H1 (cell line): ENCODE measurements around the gene IL31. TPM values are rescaled to one million over a fixed set of nuclear protein-coding genes. Genes with fewer than 3 reads are reported as not detected.

ENCODE experiments used
- CTCF ChIA-PET: fragments of 300-600 bp; sonication (Branson Sonifier 250); formaldehyde crosslinking; loops from one replicate; lab custom pipeline; 2021; ENCODE audit not compliant: partially characterized antibody; lab: Charles Lee
- POLR2A ChIA-PET: fragments of 300-600 bp; sonication (Branson Sonifier 250); formaldehyde crosslinking; loops from one replicate; lab custom pipeline; 2021; ENCODE audit warnings: inconsistent platforms; ENCODE audit not compliant: partially characterized antibody; lab: Charles Lee
- DNase-seq, 2 experiments: peaks; one replicate each; pipeline versions ENCODE4 v3.0.0 to v3.0.0-alpha.2; 2010 to 2022; ENCODE audit warnings: low spot score in 2 of 2, low read depth in 1 of 2, mixed read lengths in 1 of 2
- FAIRE-seq: peaks from 2 replicates; lab custom pipeline; 2011; peaks lifted over from hg19 to GRCh38; lab: Jason Lieb, UNC
- H2AFZ ChIP-seq: 2 replicates; pipeline ENCODE4 v1.8.1; 2012; ENCODE audit warnings: low read length, inconsistent platforms
- H2AK5ac ChIP-seq: 2 replicates; pipeline ENCODE4 v1.6.1; 2013; ENCODE audit warnings: low read depth, low read length
- H2BK120ac ChIP-seq: replicated peaks from 2 replicates; pipeline ENCODE3; 2013; ENCODE audit warnings: low read depth, low read length, inconsistent platforms
- H2BK12ac ChIP-seq: 2 replicates; pipeline ENCODE4 v1.6.1; 2013; ENCODE audit warnings: low read depth, low read length
- H2BK15ac ChIP-seq: 2 replicates; pipeline ENCODE4 v1.6.1; 2013; ENCODE audit warnings: low read length
- H2BK20ac ChIP-seq: 2 replicates; pipeline ENCODE4 v1.6.1; 2013; ENCODE audit warnings: low read length
- H2BK5ac ChIP-seq: 2 replicates; pipeline ENCODE4 v1.6.1; 2013; ENCODE audit warnings: low read depth, low read length
- H3K14ac ChIP-seq: 2 replicates; pipeline ENCODE4 v1.6.1; 2013; ENCODE audit warnings: inconsistent platforms; ENCODE audit not compliant: insufficient read length
- H3K18ac ChIP-seq: 2 replicates; pipeline ENCODE4 v1.6.1; 2013; ENCODE audit warnings: low read length; ENCODE audit errors: extremely low read depth
- H3K23ac ChIP-seq: 2 replicates; pipeline ENCODE4 v1.6.1; 2013; ENCODE audit warnings: inconsistent platforms; ENCODE audit not compliant: insufficient read length
- H3K23me2 ChIP-seq: 2 replicates; pipeline ENCODE4 v1.6.1; 2013; ENCODE audit warnings: low read depth, low read length
- H3K27ac ChIP-seq: 2 replicates; pipeline ENCODE4 v1.6.1; 2011; ENCODE audit warnings: low read depth, low read length, inconsistent platforms
- H3K27me3 ChIP-seq, 4 experiments: replicated peaks in 1 of 4; 1 replicate in 1 of 4; 2 replicates in 3 of 4; pipeline versions ENCODE4 v1.6.1 to v1.8.1; 2011 to 2013; ENCODE audit warnings: low read length in 3 of 4, mild to moderate bottlenecking in 3 of 4, inconsistent platforms in 2 of 4, mixed read lengths in 2 of 4, moderate library complexity in 1 of 4; ENCODE audit not compliant: control insufficient read depth in 3 of 4, insufficient read depth in 3 of 4; ENCODE audit errors: extremely low read depth in 1 of 4
- H3K36me3 ChIP-seq, 4 experiments: 2 replicates each; pipeline versions ENCODE4 v1.6.1 to v1.8.1; 2011 to 2013; ENCODE audit warnings: mild to moderate bottlenecking in 4 of 4, low read length in 3 of 4, moderate library complexity in 2 of 4, control low read depth in 1 of 4, inconsistent platforms in 1 of 4; ENCODE audit not compliant: insufficient read depth in 4 of 4, control insufficient read depth in 2 of 4
- H3K4ac ChIP-seq: replicated peaks from 2 replicates; pipeline ENCODE3; 2013; ENCODE audit warnings: low read length, low read depth, mixed read lengths, inconsistent platforms; ENCODE audit not compliant: insufficient read length
- H3K4me1 ChIP-seq, 4 experiments: replicated peaks in 1 of 4; 1 replicate in 1 of 4; 2 replicates in 3 of 4; pipeline versions ENCODE4 v1.6.1 to v1.8.1; 2011 to 2013; ENCODE audit warnings: low read length in 3 of 4, inconsistent platforms in 2 of 4, mixed read lengths in 1 of 4; ENCODE audit not compliant: insufficient read depth in 4 of 4, control insufficient read depth in 3 of 4
- H3K4me2 ChIP-seq, 2 experiments: 2 replicates each; pipeline versions ENCODE4 v1.6.1 to v1.8.1; 2011 to 2013; ENCODE audit warnings: low read depth in 2 of 2, low read length in 2 of 2, control low read depth in 1 of 2, inconsistent platforms in 1 of 2, mild to moderate bottlenecking in 1 of 2; ENCODE audit not compliant: insufficient read depth in 1 of 2
- H3K4me3 ChIP-seq, 4 experiments: fragments of 200-600, 300-600 bp in 1 of 4; sonication (generic), shearing (Covaris generic), sonication (Bioruptor Twin) in 1 of 4; 2 replicates each; pipeline versions ENCODE4 v1.5.1 to v1.8.1; 2011 to 2016; ENCODE audit warnings: low read length in 4 of 4, low read depth in 3 of 4, control low read depth in 2 of 4, inconsistent platforms in 2 of 4, mild to moderate bottlenecking in 2 of 4, mixed read lengths in 1 of 4, moderate library complexity in 1 of 4; ENCODE audit not compliant: insufficient read depth in 2 of 4; ENCODE audit errors: extremely low read depth in 1 of 4
- H3K56ac ChIP-seq: replicated peaks from 2 replicates; pipeline ENCODE3; 2013; ENCODE audit warnings: low read depth, mild to moderate bottlenecking, mixed read lengths, low read length, inconsistent platforms; ENCODE audit not compliant: insufficient read length
- H3K79me1 ChIP-seq: 2 replicates; pipeline ENCODE4 v1.6.1; 2013; ENCODE audit warnings: low read depth, low read length, control low read depth
- H3K79me2 ChIP-seq, 2 experiments: 2 replicates each; pipeline versions ENCODE4 v1.6.1 to v1.8.1; 2012 to 2013; ENCODE audit warnings: low read length in 2 of 2, mild to moderate bottlenecking in 2 of 2, inconsistent platforms in 1 of 2; ENCODE audit not compliant: insufficient read depth in 2 of 2, control insufficient read depth in 1 of 2
- H3K9ac ChIP-seq, 4 experiments: replicated peaks in 1 of 4; 1 replicate in 1 of 4; 2 replicates in 3 of 4; pipeline versions ENCODE4 v1.6.1 to v1.8.1; 2011 to 2013; ENCODE audit warnings: low read depth in 3 of 4, low read length in 3 of 4, control low read depth in 2 of 4, mild to moderate bottlenecking in 2 of 4, moderate library complexity in 2 of 4, inconsistent platforms in 1 of 4; ENCODE audit errors: extremely low read depth in 1 of 4
- H3K9me3 ChIP-seq, 2 experiments: 2 replicates each; pipeline versions ENCODE4 v1.6.1 to v1.8.1; 2012 to 2013; ENCODE audit warnings: mild to moderate bottlenecking in 2 of 2, moderate library complexity in 2 of 2, control low read depth in 1 of 2, inconsistent platforms in 1 of 2, low read depth in 1 of 2, low read length in 1 of 2, mixed read lengths in 1 of 2; ENCODE audit not compliant: insufficient read depth in 2 of 2
- H4K20me1 ChIP-seq, 2 experiments: replicated peaks in 1 of 2; 2 replicates each; pipeline versions ENCODE3 to v1.8.1; 2011 to 2013; ENCODE audit warnings: inconsistent platforms in 2 of 2, low read length in 2 of 2, mild to moderate bottlenecking in 1 of 2; ENCODE audit not compliant: insufficient read depth in 2 of 2, control insufficient read depth in 1 of 2
- H4K5ac ChIP-seq: 2 replicates; pipeline ENCODE4 v1.6.1; 2013; ENCODE audit warnings: low read length, low read depth, mixed read lengths, inconsistent platforms; ENCODE audit not compliant: insufficient read length
- H4K8ac ChIP-seq: 2 replicates; pipeline ENCODE4 v1.8.0; 2013; ENCODE audit warnings: mild to moderate bottlenecking, moderate library complexity, low read length, inconsistent platforms; ENCODE audit not compliant: insufficient read depth; ENCODE audit errors: extremely low read depth
- H4K91ac ChIP-seq: replicated peaks from 2 replicates; pipeline ENCODE3; 2013; ENCODE audit warnings: low read length, mixed read lengths, inconsistent platforms; ENCODE audit not compliant: insufficient read length
- BACH1 ChIP-seq: IDR thresholded peaks from 2 replicates; pipeline ENCODE4 v1.6.1; 2012; ENCODE audit warnings: low read length, improper control_type of control experiment
- CBX8 ChIP-seq: fragments of 300-800, 300-1000 bp; sonication (generic); IDR thresholded peaks from 2 replicates; pipeline ENCODE4 v1.7.1; 2016; ENCODE audit warnings: low read depth, low read length, borderline replicate concordance
- CEBPB ChIP-seq: IDR thresholded peaks from 2 replicates; pipeline ENCODE4 v1.6.1; 2012; ENCODE audit warnings: low read depth, low read length
- EGR1 ChIP-seq: IDR thresholded peaks from 2 replicates; pipeline ENCODE4 v1.6.1; 2011; ENCODE audit warnings: low read depth, low read length, borderline replicate concordance
- EP300 ChIP-seq, 2 experiments: IDR thresholded peaks; 1 replicate in 1 of 2; 2 replicates in 1 of 2; pipeline ENCODE4 v1.6.1; 2011 to 2012; ENCODE audit warnings: low read depth in 2 of 2, low read length in 2 of 2, mild to moderate bottlenecking in 2 of 2, borderline replicate concordance in 1 of 2, inconsistent platforms in 1 of 2, moderate library complexity in 1 of 2
- HDAC6 ChIP-seq: IDR thresholded peaks from one replicate; pipeline ENCODE4 v1.7.1; 2012; ENCODE audit warnings: low read depth, mild to moderate bottlenecking, inconsistent platforms, low read length, moderate library complexity
- JUN ChIP-seq: IDR thresholded peaks from 2 replicates; pipeline ENCODE4 v1.6.1; 2011; ENCODE audit warnings: low read depth, mild to moderate bottlenecking, improper control_type of control experiment, low read length
- KDM5A ChIP-seq: fragments of 200-600 bp; IDR thresholded peaks from 2 replicates; pipeline ENCODE4 v1.7.1; 2012; ENCODE audit warnings: mild to moderate bottlenecking, low read length, inconsistent platforms, mixed read lengths
- PHF8 ChIP-seq: fragments of 200-600 bp; sonication (generic); conservative IDR thresholded peaks from 2 replicates; pipeline ENCODE4 v1.7.1; 2012; ENCODE audit warnings: low read depth, mild to moderate bottlenecking, inconsistent platforms, low read length, moderate library complexity
- RFX5 ChIP-seq: IDR thresholded peaks from 2 replicates; pipeline ENCODE4 v1.6.1; 2011; ENCODE audit warnings: low read depth, low read length, improper control_type of control experiment, borderline replicate concordance
- RNF2 ChIP-seq: fragments of 200-900, 300-1000 bp; sonication (generic); IDR thresholded peaks from 2 replicates; pipeline ENCODE4 v1.7.1; 2016; ENCODE audit warnings: borderline replicate concordance, low read depth, mild to moderate bottlenecking, antibody characterized with exemption, low read length; ENCODE audit not compliant: poor library complexity, severe bottlenecking; ENCODE audit errors: missing control alignments
- SAP30 ChIP-seq: fragments of 300-600 bp; sonication (generic); IDR thresholded peaks from 2 replicates; pipeline ENCODE4 v1.7.1; 2012; ENCODE audit warnings: low read length, moderate library complexity, mild to moderate bottlenecking, inconsistent platforms; ENCODE audit not compliant: insufficient read depth, insufficient replicate concordance
- SIX5 ChIP-seq: IDR thresholded peaks from 2 replicates; pipeline ENCODE4 v1.6.1; 2011; ENCODE audit warnings: mild to moderate bottlenecking, low read depth, low read length
- SP4 ChIP-seq: IDR thresholded peaks from 2 replicates; pipeline ENCODE4 v1.6.1; 2012; ENCODE audit warnings: low read length, inconsistent platforms
- WGBS, 2 experiments: shearing (Covaris generic) in 1 of 2; methylation state at CpG; one replicate each; pipeline versions ENCODE4 v1.1.6 to v1.1.7; 2013 to 2015; ENCODE audit warnings: low lambda C conversion rate in 2 of 2, mixed read lengths in 2 of 2, inconsistent platforms in 1 of 2, low coverage in 1 of 2, missing lambda C conversion rate in 1 of 2; ENCODE audit not compliant: insufficient replicate concordance in 2 of 2, insufficient coverage in 1 of 2, insufficient read length in 1 of 2; ENCODE audit errors: extremely low coverage in 1 of 2, missing lambda C conversion rate in 1 of 2; 5-methylcytosine and 5-hydroxymethylcytosine counted together
- polyA plus RNA-seq, 7 experiments: library from polyadenylated mRNA; depleted of rRNA in 3 of 7; stranded (reverse) in 5 of 7; unstranded in 2 of 7; fragments of >200 nt in 5 of 7; fragments of 200-250 nt in 2 of 7; gene quantifications; 1 replicate in 5 of 7; 2 replicates in 1 of 7; 4 replicates in 1 of 7; pipeline versions ENCODE4 v1.2.1 to v1.2.3, GENCODE V29; 2011 to 2013; ENCODE audit warnings: missing spikeins in 2 of 7, mixed read lengths in 2 of 7
- total RNA-seq: library from RNA; stranded (reverse); fragmentation: NEBNext Ultra II Directional; extraction: Animal tissue kit (Norgen Biotek cat#: 25700); gene quantifications from 2 replicates; pipeline ENCODE4 v1.2.1, GENCODE V29; 2021

The IL31 gene
- total and polyA plus RNA-seq, 2 of the 8 experiments (the other 6 are each of a cell fraction or from before 2014, with no cell fraction given) = not detected

GRCh38 chr12:122129131-122129530 lies 44.9 kb downstream of the IL31 start:
- DNase-seq = no peak
- no peak overlapping the region for H3K14ac ChIP-seq
- TF ChIP-seq SIX5 (no peak), EGR1 (no peak), BACH1 (no peak), RNF2 (no peak), CEBPB (no peak), SP4 (no peak), HDAC6 (no peak), EP300 (IDR thresholded peaks at IDR 0.05; ENCODE audit: borderline replicate concordance in 1 of 2, low read depth in 2 of 2, low read length in 2 of 2) (no peak), SAP30 (no peak), PHF8 (no peak), CBX8 (no peak), RFX5 (no peak), KDM5A (no peak), JUN (no peak)

More at GRCh38 chr12:122129131-122129530, 44.9 kb downstream of the IL31 start:
- no peak overlapping the region for H3K23ac ChIP-seq
- no peaks in the 10 kb centered on the region for H3K23me2 ChIP-seq
- no peak overlapping the region for H2BK12ac ChIP-seq
- H2BK5ac ChIP-seq = no peak overlapping the region; the same call in 1 of the 2 replicates
- WGBS, 2 experiments = 87% methylated on average over 13 of the region's 13 CpGs; no CpG with 5 or more reads in 1 of the 2 experiments
- H2AFZ ChIP-seq = no peak overlapping the region
- H3K4ac ChIP-seq = no peak overlapping the region
- H3K9ac ChIP-seq = no peak overlapping the region
- H4K8ac ChIP-seq = no peak overlapping the region; the same call in 1 of the 2 replicates
- H3K79me2 ChIP-seq = no peaks in the 10 kb centered on the region; a peak in 2 of 4 replicates
- H3K36me3 ChIP-seq = peaks cover 0 to 14% (median 2%) of the 10 kb centered on the region in 4 experiments; a peak in 4 of 8 replicates
- peaks cover 2 to 7% of the 10 kb centered on the region in 2 experiments for H4K20me1 ChIP-seq
- no peak overlapping the region for H3K18ac ChIP-seq
- no peaks in the 10 kb centered on the region for H3K9me3 ChIP-seq
- no peak overlapping the region for H4K5ac ChIP-seq
- no peak overlapping the region for H4K91ac ChIP-seq
- H3K4me3 ChIP-seq = no peak overlapping the region
- no peak overlapping the region for H2BK20ac ChIP-seq
- H3K27ac ChIP-seq = no peak overlapping the region
- no peak overlapping the region for H2AK5ac ChIP-seq
- no peak overlapping the region for H3K56ac ChIP-seq
- no peak overlapping the region for H2BK15ac ChIP-seq
- H3K4me2 ChIP-seq = no peak overlapping the region
- ChIA-PET POLR2A (interaction anchor here (1.2 kb wide), 1 partner anchor 26 kb away, joined by 3 read pairs; no protein-coding TSS in a partner anchor), CTCF (interaction anchor here (0.6 to 18.2 kb wide), 3 partner anchors 58 to 69 kb away, joined by 3 to 379 read pairs (median 4); no protein-coding TSS in a partner anchor)
- H2BK120ac ChIP-seq = no peak overlapping the region
- no peak for FAIRE-seq
- H3K27me3 ChIP-seq = no peaks in the 10 kb centered on the region
- peaks cover 0 to 4% (median 2%) of the 10 kb centered on the region in 4 experiments; a peak in 2 of 7 replicates for H3K4me1 ChIP-seq
- 0 out of 2 replicates have a peak, but pooled peaks cover 2% of the 10 kb centered on the region for H3K79me1 ChIP-seq
